Right cardiac atrium (tissue), 5 donors: ENCODE data around the gene RAP1GDS1. TPM values are rescaled to one million over a fixed set of nuclear protein-coding genes. Genes with fewer than 3 reads are reported as not detected.
"Not testable (repeated sequence)": the region's sequence is repeated elsewhere in the genome, so short reads cannot be mapped to it uniquely, and the experiment has no call there.

Experiments used
- ATAC-seq, 2 donors: fragments of 200-7000 bp; cut with Tn5 transposase; one replicate each; pipeline versions ENCODE4 v1.8.0 to v1.9.1; 2020; ENCODE audit warnings: moderate library complexity in 2 of 2, mild to moderate bottlenecking in 1 of 2
- DNase-seq, 3 donors: peaks; one replicate each; pipeline ENCODE4 v3.0.0-alpha.2; 2020
- H3K27ac ChIP-seq: one replicate; pipeline ENCODE4 v1.5.1; 2013; ENCODE audit warnings: mild to moderate bottlenecking, low read length, control low read depth, moderate library complexity
- H3K27me3 ChIP-seq: one replicate; pipeline ENCODE4 v1.6.1; 2013; ENCODE audit not compliant: control insufficient read depth, insufficient read depth
- H3K4me1 ChIP-seq: one replicate; pipeline ENCODE4 v1.6.1; 2013; ENCODE audit warnings: low read length; ENCODE audit not compliant: control insufficient read depth, insufficient read depth
- H3K4me3 ChIP-seq: one replicate; pipeline ENCODE4 v1.5.1; 2013; ENCODE audit warnings: low read length, control low read depth
- H3K9me3 ChIP-seq: one replicate; pipeline ENCODE4 v1.6.1; 2013; ENCODE audit warnings: low read length; ENCODE audit not compliant: control insufficient read depth
- WGBS: extraction: QIAGEN DNeasy Blood & Tissue Kit; methylation state at CpG from one replicate; pipeline ENCODE4 v1.1.7; 2013; 5-methylcytosine and 5-hydroxymethylcytosine counted together
- intact Hi-C, 4 donors: fragments of 100-400 bp; cut with DNase I; formaldehyde crosslinking; loops; one replicate each; pipeline versions ENCODE4 v1.11.0 to v1.14.0; 2022 to 2023
- polyA plus RNA-seq: library from polyadenylated mRNA; stranded (reverse); fragments of 200-250 nt; gene quantifications from one replicate; pipeline ENCODE4 v1.2.3, GENCODE V29; 2013
- total RNA-seq, 4 donors: library from RNA; stranded (reverse); fragmentation: NEBNext Ultra II Directional; extraction: Animal tissue kit (Norgen Biotek cat#: 25700); gene quantifications; one replicate each; pipeline ENCODE4 v1.2.1, GENCODE V29; 2021
- donor health status: healthy with polysubstance abuse.
- donor health status: DM: no; HTN: yes; CAD: no.
- donor health status: DM: no; HTN: no; CAD: no.
- donor health status: DM: no; HTN: yes; CAD: no; lungs with severe emphysema.
- donor health status: DM: yes; HTN: yes; CAD: no.

Gene RAP1GDS1
- total and polyA plus RNA-seq, 5 donors, result 5.0 to 14.8 (median 11.6) TPM

- Histone ChIP-seq H3K4me1 (no peaks in the 10 kb centered on the region), H3K9me3 (no peaks in the 10 kb centered on the region), H3K27me3 (no peaks in the 10 kb centered on the region), H3K27ac (no peak overlapping the region), H3K4me3 (no peak overlapping the region)
- 92% methylated on average over 1 of the region's 1 CpG for WGBS
- intact Hi-C loops, result no loop called here
- DNase-seq, result no peak
- no peak for ATAC-seq
Measured at GRCh38 chr4:98433691-98434090, 172.5 kb downstream of the RAP1GDS1 start.

GRCh38 chr4:98434816-98435215 lies 173.6 kb downstream of the RAP1GDS1 start:
- H3K4me3 ChIP-seq, result no peak overlapping the region
- ATAC-seq, result no peak
- no peaks in the 10 kb centered on the region for H3K9me3 ChIP-seq
- intact Hi-C loops, result no loop called here
- no peak for DNase-seq
- no peaks in the 10 kb centered on the region for H3K27me3 ChIP-seq
- WGBS, result 95% methylated on average over 6 of the region's 6 CpGs
- no peak overlapping the region for H3K27ac ChIP-seq
- no peaks in the 10 kb centered on the region for H3K4me1 ChIP-seq

DNA sequence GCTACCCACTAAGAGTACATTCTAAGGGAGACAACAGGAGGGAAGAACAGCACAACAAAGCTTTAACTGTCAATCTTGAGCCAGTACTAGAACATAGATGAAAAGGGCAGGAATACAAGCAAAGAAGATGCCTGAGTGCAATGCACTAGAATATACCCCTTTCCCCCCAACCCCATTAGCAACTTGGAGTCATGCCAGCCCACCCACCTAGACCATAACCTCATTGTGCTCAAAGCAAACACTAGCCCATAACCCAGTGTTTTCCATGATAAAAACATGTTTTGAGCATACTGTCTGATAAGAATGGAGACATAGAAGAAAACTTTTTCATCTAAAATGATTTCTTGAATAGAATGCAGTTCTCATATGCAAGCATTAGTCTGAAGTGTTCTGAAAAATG lies 183.2 kb downstream of the RAP1GDS1 start:
- no peak for ATAC-seq
- Histone ChIP-seq H3K4me1 (no peaks in the 10 kb centered on the region), H3K27ac (no peak overlapping the region), H3K4me3 (no peak overlapping the region), H3K9me3 (no peaks in the 10 kb centered on the region), H3K27me3 (no peaks in the 10 kb centered on the region)
- no peak for DNase-seq
- intact Hi-C loops, result no loop called here

- 78% methylated on average over 10 of the region's 10 CpGs for WGBS
- peak in 1 of 2 donors; percentile 21 for ATAC-seq
- intact Hi-C loops, result no loop called here
- Histone ChIP-seq H3K9me3 (no peaks in the 10 kb centered on the region), H3K27ac (no peak overlapping the region), H3K4me1 (no peaks in the 10 kb centered on the region), H3K4me3 (no peak overlapping the region), H3K27me3 (no peaks in the 10 kb centered on the region)
- peak in 1 of 3 donors; percentile 54 for DNase-seq
Measured at GRCh38 chr4:98446499-98447375, 185.6 kb downstream of the RAP1GDS1 start.

- H3K4me1 ChIP-seq, result no peaks in the 10 kb centered on the region
- WGBS, result 84% methylated on average over 5 of the region's 5 CpGs
- H3K27ac ChIP-seq, result no peak overlapping the region
- H3K4me3 ChIP-seq, result no peak overlapping the region
- ATAC-seq (peak in 1 of 2 donors; percentile 33), DNase-seq (no peak)
- H3K27me3 ChIP-seq, result no peaks in the 10 kb centered on the region
- intact Hi-C loops, result no loop called here
- H3K9me3 ChIP-seq, result no peaks in the 10 kb centered on the region
Measured at GRCh38 chr4:98447648-98448047, 186.5 kb downstream of the RAP1GDS1 start.

DNA sequence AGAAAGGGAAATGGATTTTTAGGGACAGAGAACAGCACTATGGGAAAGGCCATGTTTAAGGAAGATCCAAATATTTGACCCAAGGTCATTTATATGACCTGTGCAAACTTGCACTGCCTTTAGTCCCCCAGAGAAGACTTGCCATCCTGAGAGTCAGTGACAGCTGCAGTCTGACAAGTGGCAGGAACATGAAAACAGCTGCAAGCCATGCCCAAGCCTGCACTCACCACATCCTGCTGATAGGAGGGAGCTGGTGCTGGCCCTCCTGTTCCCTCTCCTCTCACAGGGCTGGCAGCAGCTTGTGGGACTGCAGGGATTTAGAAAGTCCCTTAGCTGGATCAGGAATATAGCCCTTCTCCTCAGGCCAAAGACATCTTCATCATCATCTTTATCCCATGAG lies 187.7 kb downstream of the RAP1GDS1 start:
- intact Hi-C loops, result no loop called here
- Histone ChIP-seq H3K9me3 (no peaks in the 10 kb centered on the region), H3K4me1 (no peaks in the 10 kb centered on the region), H3K27me3 (no peaks in the 10 kb centered on the region), H3K27ac (no peak overlapping the region), H3K4me3 (no peak overlapping the region)
- ATAC-seq (no peak), DNase-seq (no peak)

DNA sequence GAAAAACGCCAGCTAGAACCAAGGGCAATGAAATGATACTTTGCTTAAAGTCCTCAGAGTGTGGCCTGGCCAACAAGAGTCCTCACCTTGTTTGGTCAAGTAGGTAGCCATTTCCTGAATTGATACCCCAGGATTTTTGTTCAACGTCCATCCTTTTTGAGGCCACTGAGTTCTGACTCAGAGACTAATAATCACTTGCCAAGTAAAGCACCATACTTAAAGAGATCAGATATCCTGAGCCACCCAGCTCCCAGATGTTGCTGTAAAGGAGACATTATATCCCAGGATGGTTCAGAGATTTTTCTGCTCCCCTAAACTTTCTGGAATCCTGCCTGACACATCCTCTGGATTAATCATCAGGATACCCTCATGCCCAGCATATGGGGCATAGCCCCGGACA lies 190.9 kb downstream of the RAP1GDS1 start:
- no peak overlapping the region for H3K4me3 ChIP-seq
- no peak overlapping the region for H3K27ac ChIP-seq
- H3K4me1 ChIP-seq, result no peaks in the 10 kb centered on the region
- no peaks in the 10 kb centered on the region for H3K27me3 ChIP-seq
- intact Hi-C loops, result no loop called here
- H3K9me3 ChIP-seq, result no peaks in the 10 kb centered on the region
- no peak for ATAC-seq
- DNase-seq, result no peak
- WGBS, result 83% methylated on average over 3 of the region's 3 CpGs

- H3K27me3 ChIP-seq, H3K27ac ChIP-seq, H3K4me1 ChIP-seq, ATAC-seq, intact Hi-C loops, H3K9me3 ChIP-seq, DNase-seq, H3K4me3 ChIP-seq: not testable (repeated sequence)
- WGBS, result 95% methylated on average over 9 of the region's 9 CpGs
Measured at GRCh38 chr4:98457422-98457821, 196.2 kb downstream of the RAP1GDS1 start.

DNA sequence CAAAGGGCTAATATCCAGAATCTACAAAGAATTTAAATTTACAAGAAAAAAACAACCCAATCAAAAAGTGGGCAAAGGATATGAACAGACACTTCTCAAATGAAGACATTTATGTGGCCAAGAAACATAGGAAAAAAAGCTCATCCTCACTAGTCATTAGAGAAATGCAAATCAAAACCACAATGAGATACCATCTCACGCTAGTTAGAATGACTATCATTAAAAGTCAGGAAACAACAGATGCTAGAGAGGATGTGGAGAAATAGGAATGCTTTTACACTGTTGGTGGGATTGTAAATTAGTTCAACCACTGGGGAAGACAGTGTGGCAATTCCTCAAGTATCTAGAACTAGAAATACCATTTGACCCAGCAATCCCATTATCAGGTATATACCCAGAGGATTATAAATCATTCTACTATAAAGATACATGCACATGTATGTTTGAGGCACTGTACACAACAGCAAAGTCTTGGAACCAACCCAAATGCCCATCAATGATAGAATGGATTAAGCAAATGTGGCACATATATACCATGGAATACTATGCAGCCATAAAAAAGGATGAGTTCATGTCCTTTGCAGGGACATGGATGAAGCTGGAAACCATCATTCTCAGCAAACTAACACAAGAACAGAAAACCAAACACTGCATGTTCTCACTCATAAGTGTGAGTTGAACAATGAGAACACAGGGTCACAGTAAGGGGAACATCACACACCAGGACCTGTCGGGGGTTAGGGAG lies 200.1 kb downstream of the RAP1GDS1 start:
- WGBS, result 95% methylated on average over 2 of the region's 2 CpGs
- intact Hi-C loops, result loop anchor here in 2 of 4 donors (5.0 to 10.0 kb wide), 2 partner anchors 944 to 946 kb away; no protein-coding TSS in a partner anchor
- H3K4me3 ChIP-seq, H3K27ac ChIP-seq, H3K27me3 ChIP-seq, H3K9me3 ChIP-seq, ATAC-seq, DNase-seq, H3K4me1 ChIP-seq: not testable (repeated sequence)

DNA sequence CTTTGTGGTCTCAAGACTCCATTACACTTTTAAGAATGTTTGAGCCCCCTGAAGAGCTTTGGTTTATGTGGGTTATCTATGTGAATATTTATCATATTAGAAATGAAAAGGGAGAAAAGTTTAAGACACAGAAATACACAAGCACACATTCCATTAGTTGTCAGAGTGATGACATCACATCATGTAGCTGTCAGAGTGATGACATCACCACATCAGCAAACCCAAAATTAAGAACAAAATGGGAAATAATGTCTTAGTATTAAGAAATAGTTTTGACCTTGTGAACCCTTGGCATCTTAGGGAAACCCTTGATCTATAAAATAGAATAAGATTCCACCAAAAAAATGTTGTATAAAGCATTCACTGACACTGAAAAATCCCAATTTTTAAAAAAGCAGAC lies 201.3 kb downstream of the RAP1GDS1 start:
- H3K4me3 ChIP-seq, result no peak overlapping the region
- no peaks in the 10 kb centered on the region for H3K27me3 ChIP-seq
- DNase-seq, result no peak
- no peaks in the 10 kb centered on the region for H3K4me1 ChIP-seq
- intact Hi-C loops, result loop anchor here in 2 of 4 donors (5.0 to 10.0 kb wide), 2 partner anchors 942 to 945 kb away; no protein-coding TSS in a partner anchor
- ATAC-seq, result no peak
- no peaks in the 10 kb centered on the region for H3K9me3 ChIP-seq
- H3K27ac ChIP-seq, result no peak overlapping the region

DNA sequence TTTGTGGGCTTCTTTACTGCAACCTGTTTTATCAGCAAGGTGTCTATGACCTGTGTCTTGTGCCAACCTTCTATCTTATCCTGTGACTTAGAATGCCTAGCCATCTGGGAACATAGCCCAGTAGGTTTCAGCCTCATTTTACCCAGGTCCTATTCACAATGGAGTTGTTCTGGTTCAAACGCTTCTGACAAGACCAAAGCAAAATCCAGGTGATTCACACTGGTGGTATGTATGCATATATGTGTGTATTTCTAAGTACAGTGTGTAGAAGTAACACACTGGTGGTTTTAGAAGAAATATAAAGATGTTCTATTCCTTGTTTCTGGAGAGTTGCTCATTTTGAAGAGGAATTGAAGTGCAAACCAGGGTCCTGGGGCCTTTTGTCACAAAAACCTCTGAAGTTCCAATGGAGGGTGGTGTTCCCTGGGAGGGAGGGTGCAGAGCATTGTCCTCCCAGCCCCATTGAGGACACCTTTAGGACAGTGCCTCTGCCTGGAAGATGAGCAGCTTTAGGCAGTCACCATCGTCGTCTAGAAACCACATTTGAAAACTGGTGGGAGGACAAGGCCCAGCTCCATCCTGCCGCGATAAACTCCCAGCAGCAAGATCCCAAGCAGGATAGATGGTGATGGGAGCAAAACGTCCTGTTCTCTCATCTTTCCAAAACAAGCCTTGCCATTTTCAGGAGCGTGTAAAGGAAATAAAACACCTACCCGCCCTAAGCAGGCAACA lies 205.8 kb downstream of the RAP1GDS1 start:
- H3K9me3 ChIP-seq, result no peaks in the 10 kb centered on the region
- 41% methylated on average over 8 of the region's 8 CpGs for WGBS
- peaks cover 3% of the 10 kb centered on the region for H3K4me1 ChIP-seq
- no peak for DNase-seq
- H3K4me3 ChIP-seq, result no peak overlapping the region
- intact Hi-C loops, result loop anchor here in 1 of 4 donors (10.0 kb wide), 1 partner anchor 938 kb away; no protein-coding TSS in a partner anchor
- no peak overlapping the region for H3K27ac ChIP-seq
- no peak for ATAC-seq
- H3K27me3 ChIP-seq, result no peaks in the 10 kb centered on the region
